Astrocyte (in vitro differentiated cells and primary cell): ENCODE results near the gene CEND1. TPM values are rescaled to one million over a fixed set of nuclear protein-coding genes. Genes with fewer than 3 reads are reported as not detected.

Experiments used
- DNase-seq: peaks from one replicate; pipeline ENCODE4 v3.0.0-alpha.2; 2010; ENCODE audit warnings: low read depth
- FAIRE-seq: peaks from 2 replicates; lab custom pipeline; 2011; peaks lifted over from hg19 to GRCh38; lab: Jason Lieb, UNC
- H2AFZ ChIP-seq: 2 replicates; pipeline ENCODE4 v1.6.0; 2012; ENCODE audit warnings: low read depth, low read length, inconsistent platforms
- H3K27ac ChIP-seq: 2 replicates; pipeline ENCODE4 v1.5.1; 2011; ENCODE audit warnings: low read depth, low read length, inconsistent platforms
- H3K27me3 ChIP-seq: 2 replicates; pipeline ENCODE4 v1.6.0; 2011; ENCODE audit warnings: low read length, inconsistent platforms; ENCODE audit not compliant: insufficient read depth
- H3K36me3 ChIP-seq: 2 replicates; pipeline ENCODE4 v1.5.1; 2011; ENCODE audit warnings: low read length, inconsistent platforms; ENCODE audit not compliant: insufficient read depth
- H3K4me1 ChIP-seq: 2 replicates; pipeline ENCODE4 v1.5.1; 2011; ENCODE audit warnings: low read length, inconsistent platforms; ENCODE audit not compliant: insufficient read depth
- H3K4me2 ChIP-seq: 2 replicates; pipeline ENCODE4 v1.6.0; 2012; ENCODE audit warnings: low read length, inconsistent platforms
- H3K4me3 ChIP-seq: 2 replicates; pipeline ENCODE4 v1.5.1; 2011; ENCODE audit warnings: low read depth, mild to moderate bottlenecking, low read length, inconsistent platforms; ENCODE audit not compliant: insufficient read depth
- H3K79me2 ChIP-seq: 2 replicates; pipeline ENCODE4 v1.6.0; 2012; ENCODE audit warnings: mild to moderate bottlenecking, low read length, inconsistent platforms; ENCODE audit not compliant: insufficient read depth
- H3K9ac ChIP-seq: 2 replicates; pipeline ENCODE4 v1.6.0; 2012; ENCODE audit warnings: mild to moderate bottlenecking, low read length, inconsistent platforms
- H3K9me3 ChIP-seq: 2 replicates; pipeline ENCODE4 v1.5.1; 2012; ENCODE audit warnings: low read depth, mild to moderate bottlenecking, low read length, inconsistent platforms; ENCODE audit not compliant: insufficient read depth
- H4K20me1 ChIP-seq: 2 replicates; pipeline ENCODE4 v1.6.0; 2012; ENCODE audit warnings: low read length, inconsistent platforms; ENCODE audit not compliant: insufficient read depth
- H3K27ac Mint-ChIP-seq: one replicate; pipeline ENCODE4 v1.8.0; 2021; ENCODE audit warnings: mild to moderate bottlenecking, mixed read lengths; ENCODE audit not compliant: unreplicated experiment
- H3K27me3 Mint-ChIP-seq: one replicate; pipeline ENCODE4 v1.8.0; 2021; ENCODE audit warnings: low read depth, mixed read lengths; ENCODE audit not compliant: unreplicated experiment
- H3K36me3 Mint-ChIP-seq: one replicate; pipeline ENCODE4 v1.8.0; 2021; ENCODE audit warnings: low read depth, mixed read lengths; ENCODE audit not compliant: unreplicated experiment
- H3K4me1 Mint-ChIP-seq: one replicate; pipeline ENCODE4 v1.8.0; 2021; ENCODE audit warnings: low read depth, mixed read lengths; ENCODE audit not compliant: unreplicated experiment
- H3K4me3 Mint-ChIP-seq: one replicate; pipeline ENCODE4 v1.8.0; 2021; ENCODE audit warnings: mild to moderate bottlenecking, moderate library complexity, mixed read lengths; ENCODE audit not compliant: unreplicated experiment
- H3K9me3 Mint-ChIP-seq: one replicate; pipeline ENCODE4 v1.8.0; 2021; ENCODE audit warnings: mild to moderate bottlenecking, mixed read lengths; ENCODE audit not compliant: unreplicated experiment
- CTCF ChIP-seq: IDR thresholded peaks from 2 replicates; pipeline ENCODE4 v1.5.1; 2011; ENCODE audit warnings: low read depth, mild to moderate bottlenecking, inconsistent platforms, low read length, moderate library complexity; ENCODE audit not compliant: insufficient read depth
- EZH2 ChIP-seq: IDR thresholded peaks from 2 replicates; pipeline ENCODE4 v1.6.1; 2012; ENCODE audit warnings: mild to moderate bottlenecking, low read length, inconsistent platforms; ENCODE audit not compliant: insufficient read depth
- total RNA-seq: library from RNA; stranded (reverse); gene quantifications from 2 replicates; pipeline ENCODE4 v1.2.1, GENCODE V29; 2021

CEND1 gene
- total RNA-seq, 1 donor from 2014 or later, result 0.59 TPM

DNA sequence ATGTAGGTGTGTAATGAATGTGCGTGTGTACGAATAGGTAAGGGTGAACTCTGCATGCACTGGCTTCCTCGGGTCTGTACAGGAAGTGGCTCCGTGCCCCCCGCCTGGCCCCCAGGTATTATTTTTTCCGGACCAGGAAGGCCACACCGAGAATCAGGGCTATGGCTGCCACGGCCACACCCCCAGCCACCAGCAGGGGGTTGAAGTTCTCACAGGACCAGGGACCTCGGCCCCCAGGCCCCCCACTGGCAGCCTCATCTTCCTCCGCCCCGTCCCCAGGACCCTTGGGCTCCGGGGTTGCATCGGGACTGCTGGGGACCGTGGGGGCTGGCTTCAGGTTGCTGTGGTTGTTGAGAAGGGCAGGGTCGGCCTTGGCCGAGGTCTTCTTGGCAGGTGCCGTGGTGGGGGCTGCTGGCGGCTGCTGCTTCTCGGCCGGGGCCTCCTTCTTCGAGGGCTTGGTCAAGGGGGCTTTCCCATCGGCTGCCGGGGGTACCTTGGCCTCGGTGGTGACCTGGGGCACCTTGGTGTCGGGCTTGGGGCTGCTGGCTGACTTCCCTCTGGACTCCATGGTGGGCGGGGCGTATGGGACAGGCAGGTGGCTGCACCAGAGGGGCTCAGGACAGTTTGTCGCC, 1.8 kb downstream of the CEND1 start:
- H3K36me3 Mint-ChIP-seq, result no peaks in the 10 kb centered on the region
- H3K9me3 Mint-ChIP-seq, result no peaks in the 10 kb centered on the region
- Histone ChIP-seq H3K79me2 (no peaks in the 10 kb centered on the region), H3K9ac (no peak overlapping the region), H3K36me3 (no peaks in the 10 kb centered on the region), H3K27me3 (no peaks in the 10 kb centered on the region), H4K20me1 (peaks cover 21% of the 10 kb centered on the region), H3K4me1 (peaks cover 9% of the 10 kb centered on the region), H2AFZ (no peak overlapping the region), H3K9me3 (no peaks in the 10 kb centered on the region), H3K4me2 (no peak overlapping the region), H3K4me3 (no peak overlapping the region), H3K27ac (no peak overlapping the region)
- H3K4me3 Mint-ChIP-seq, result no peak overlapping the region
- TF ChIP-seq CTCF, result no peak
- TF ChIP-seq EZH2, result no peak
- H3K4me1 Mint-ChIP-seq, result peaks cover 6% of the 10 kb centered on the region
- DNase-seq (no peak), FAIRE-seq (no peak)
- H3K27me3 Mint-ChIP-seq, result no peaks in the 10 kb centered on the region
- H3K27ac Mint-ChIP-seq, result no peak overlapping the region

DNA sequence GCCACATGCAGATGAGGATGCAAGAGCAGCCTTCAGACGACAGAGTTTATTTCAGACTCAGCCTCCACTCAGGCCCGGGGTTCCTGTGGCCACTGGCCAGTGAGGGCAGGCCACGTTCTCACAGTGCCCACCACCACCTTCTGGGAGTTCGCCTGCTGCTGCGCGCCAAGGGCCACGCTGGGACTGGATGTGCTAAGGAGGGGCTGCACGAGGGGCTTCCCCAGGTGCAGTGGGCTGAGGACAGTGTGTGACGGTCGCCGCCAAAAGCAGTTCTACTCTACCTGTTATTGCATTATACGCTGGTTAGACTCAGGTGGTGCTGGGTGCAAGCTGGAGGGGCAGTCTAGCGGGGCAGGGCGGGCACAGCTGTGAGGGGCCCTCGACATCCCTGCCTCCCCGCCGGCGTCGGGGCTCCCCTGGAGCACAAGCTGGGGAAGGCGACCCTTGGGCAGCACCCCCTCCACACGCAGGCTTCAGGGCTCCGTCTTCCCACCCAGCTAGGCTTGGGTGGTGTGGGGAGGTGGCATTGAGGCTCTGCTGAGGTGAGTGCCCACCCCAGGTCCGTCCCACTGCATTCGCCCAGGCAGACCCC, 2.7 kb downstream of the CEND1 start:
- TF ChIP-seq CTCF (no peak), EZH2 (no peak)
- Histone ChIP-seq H3K36me3 (no peaks in the 10 kb centered on the region), H4K20me1 (peaks cover 30% of the 10 kb centered on the region), H3K4me1 (peaks cover 9% of the 10 kb centered on the region), H3K79me2 (no peaks in the 10 kb centered on the region), H3K4me3 (no peak overlapping the region), H3K4me2 (no peak overlapping the region), H2AFZ (no peak overlapping the region), H3K27ac (no peak overlapping the region), H3K9me3 (no peaks in the 10 kb centered on the region), H3K27me3 (no peaks in the 10 kb centered on the region), H3K9ac (no peak overlapping the region)
- Mint-ChIP-seq H3K9me3 (no peaks in the 10 kb centered on the region), H3K27ac (no peak overlapping the region), H3K36me3 (no peaks in the 10 kb centered on the region), H3K4me3 (no peak overlapping the region), H3K4me1 (peaks cover 6% of the 10 kb centered on the region), H3K27me3 (no peaks in the 10 kb centered on the region)
- FAIRE-seq (no peak), DNase-seq (no peak)
